NCI-H1694 treated with DMSO at 0.1 percent for 48 hours (cell line): ENCODE measurements around the gene CMIP.

Experiments used
- DNase-seq: peaks from one replicate; lab custom pipeline; 2025; lab: John Stamatoyannopoulos, UW

CMIP gene

GRCh38 chr16:81639348-81639747 lies 194.7 kb downstream of the CMIP start:
- DNase-seq, result no peak

- no peak for DNase-seq
Observed at GRCh38 chr16:81639931-81640680, 195.5 kb downstream of the CMIP start.

GRCh38 chr16:81640681-81641070 lies 196.1 kb downstream of the CMIP start:
- DNase-seq, result no peak

GRCh38 chr16:81641395-81642106 lies 196.9 kb downstream of the CMIP start:
- no peak for DNase-seq

GRCh38 chr16:81642107-81642436 lies 197.5 kb downstream of the CMIP start:
- DNase-seq, result no peak

- no peak for DNase-seq
Observed at GRCh38 chr16:81642943-81643342, 198.3 kb downstream of the CMIP start.

- DNase-seq, result peak; percentile 81
Observed at GRCh38 chr16:81645266-81645694, 200.7 kb downstream of the CMIP start.

GRCh38 chr16:81645925-81646324 lies 201.3 kb downstream of the CMIP start:
- no peak for DNase-seq

- no peak for DNase-seq
Observed at GRCh38 chr16:81646561-81646960, 202.0 kb downstream of the CMIP start.

- DNase-seq, result no peak
Observed at GRCh38 chr16:81647527-81647926, 202.9 kb downstream of the CMIP start.

- no peak for DNase-seq
Observed at GRCh38 chr16:81649561-81650184, 205.1 kb downstream of the CMIP start.

- no peak for DNase-seq
Observed at GRCh38 chr16:81650281-81650680, 205.7 kb downstream of the CMIP start.

- DNase-seq, result no peak
Observed at GRCh38 chr16:81650982-81651562, 206.5 kb downstream of the CMIP start.

GRCh38 chr16:81651758-81652718 lies 207.4 kb downstream of the CMIP start:
- peak; percentile 75 for DNase-seq

GRCh38 chr16:81652798-81653505 lies 208.3 kb downstream of the CMIP start:
- DNase-seq, result peak; percentile 95

GRCh38 chr16:81654346-81654745 lies 209.7 kb downstream of the CMIP start:
- no peak for DNase-seq

- no peak for DNase-seq
Observed at GRCh38 chr16:81655469-81656162, 211.0 kb downstream of the CMIP start.

- DNase-seq, result no peak
Observed at GRCh38 chr16:81657224-81657623, 212.6 kb downstream of the CMIP start.

- DNase-seq, result no peak
Observed at GRCh38 chr16:81657781-81658180, 213.2 kb downstream of the CMIP start.

- no peak for DNase-seq
Observed at GRCh38 chr16:81658373-81658772, 213.8 kb downstream of the CMIP start.
